H1 (cell line): ENCODE results near the gene CMTM5. TPM values are rescaled to one million over a fixed set of nuclear protein-coding genes. Genes with fewer than 3 reads are reported as not detected.

Experiments
- CTCF ChIA-PET: fragments of 300-600 bp; sonication (Branson Sonifier 250); formaldehyde crosslinking; loops from one replicate; lab custom pipeline; 2021; ENCODE audit not compliant: partially characterized antibody; lab: Charles Lee
- POLR2A ChIA-PET: fragments of 300-600 bp; sonication (Branson Sonifier 250); formaldehyde crosslinking; loops from one replicate; lab custom pipeline; 2021; ENCODE audit warnings: inconsistent platforms; ENCODE audit not compliant: partially characterized antibody; lab: Charles Lee
- DNase-seq, 2 experiments: peaks; one replicate each; pipeline versions ENCODE4 v3.0.0 to v3.0.0-alpha.2; 2010 to 2022; ENCODE audit warnings: low spot score in 2 of 2, low read depth in 1 of 2, mixed read lengths in 1 of 2
- FAIRE-seq: peaks from 2 replicates; lab custom pipeline; 2011; peaks lifted over from hg19 to GRCh38; lab: Jason Lieb, UNC
- H2AFZ ChIP-seq: 2 replicates; pipeline ENCODE4 v1.8.1; 2012; ENCODE audit warnings: low read length, inconsistent platforms
- H2AK5ac ChIP-seq: 2 replicates; pipeline ENCODE4 v1.6.1; 2013; ENCODE audit warnings: low read depth, low read length
- H2BK120ac ChIP-seq: replicated peaks from 2 replicates; pipeline ENCODE3; 2013; ENCODE audit warnings: low read depth, low read length, inconsistent platforms
- H2BK12ac ChIP-seq: 2 replicates; pipeline ENCODE4 v1.6.1; 2013; ENCODE audit warnings: low read depth, low read length
- H2BK15ac ChIP-seq: 2 replicates; pipeline ENCODE4 v1.6.1; 2013; ENCODE audit warnings: low read length
- H2BK20ac ChIP-seq: 2 replicates; pipeline ENCODE4 v1.6.1; 2013; ENCODE audit warnings: low read length
- H2BK5ac ChIP-seq: 2 replicates; pipeline ENCODE4 v1.6.1; 2013; ENCODE audit warnings: low read depth, low read length
- H3K14ac ChIP-seq: 2 replicates; pipeline ENCODE4 v1.6.1; 2013; ENCODE audit warnings: inconsistent platforms; ENCODE audit not compliant: insufficient read length
- H3K18ac ChIP-seq: 2 replicates; pipeline ENCODE4 v1.6.1; 2013; ENCODE audit warnings: low read length; ENCODE audit errors: extremely low read depth
- H3K23ac ChIP-seq: 2 replicates; pipeline ENCODE4 v1.6.1; 2013; ENCODE audit warnings: inconsistent platforms; ENCODE audit not compliant: insufficient read length
- H3K23me2 ChIP-seq: 2 replicates; pipeline ENCODE4 v1.6.1; 2013; ENCODE audit warnings: low read depth, low read length
- H3K27ac ChIP-seq: 2 replicates; pipeline ENCODE4 v1.6.1; 2011; ENCODE audit warnings: low read depth, low read length, inconsistent platforms
- H3K27me3 ChIP-seq, 4 experiments: replicated peaks in 1 of 4; 1 replicate in 1 of 4; 2 replicates in 3 of 4; pipeline versions ENCODE4 v1.6.1 to v1.8.1; 2011 to 2013; ENCODE audit warnings: low read length in 3 of 4, mild to moderate bottlenecking in 3 of 4, inconsistent platforms in 2 of 4, mixed read lengths in 2 of 4, moderate library complexity in 1 of 4; ENCODE audit not compliant: control insufficient read depth in 3 of 4, insufficient read depth in 3 of 4; ENCODE audit errors: extremely low read depth in 1 of 4
- H3K36me3 ChIP-seq, 4 experiments: 2 replicates each; pipeline versions ENCODE4 v1.6.1 to v1.8.1; 2011 to 2013; ENCODE audit warnings: mild to moderate bottlenecking in 4 of 4, low read length in 3 of 4, moderate library complexity in 2 of 4, control low read depth in 1 of 4, inconsistent platforms in 1 of 4; ENCODE audit not compliant: insufficient read depth in 4 of 4, control insufficient read depth in 2 of 4
- H3K4ac ChIP-seq: replicated peaks from 2 replicates; pipeline ENCODE3; 2013; ENCODE audit warnings: low read length, low read depth, mixed read lengths, inconsistent platforms; ENCODE audit not compliant: insufficient read length
- H3K4me1 ChIP-seq, 4 experiments: replicated peaks in 1 of 4; 1 replicate in 1 of 4; 2 replicates in 3 of 4; pipeline versions ENCODE4 v1.6.1 to v1.8.1; 2011 to 2013; ENCODE audit warnings: low read length in 3 of 4, inconsistent platforms in 2 of 4, mixed read lengths in 1 of 4; ENCODE audit not compliant: insufficient read depth in 4 of 4, control insufficient read depth in 3 of 4
- H3K4me2 ChIP-seq, 2 experiments: 2 replicates each; pipeline versions ENCODE4 v1.6.1 to v1.8.1; 2011 to 2013; ENCODE audit warnings: low read depth in 2 of 2, low read length in 2 of 2, control low read depth in 1 of 2, inconsistent platforms in 1 of 2, mild to moderate bottlenecking in 1 of 2; ENCODE audit not compliant: insufficient read depth in 1 of 2
- H3K4me3 ChIP-seq, 4 experiments: fragments of 200-600, 300-600 bp in 1 of 4; sonication (generic), shearing (Covaris generic), sonication (Bioruptor Twin) in 1 of 4; 2 replicates each; pipeline versions ENCODE4 v1.5.1 to v1.8.1; 2011 to 2016; ENCODE audit warnings: low read length in 4 of 4, low read depth in 3 of 4, control low read depth in 2 of 4, inconsistent platforms in 2 of 4, mild to moderate bottlenecking in 2 of 4, mixed read lengths in 1 of 4, moderate library complexity in 1 of 4; ENCODE audit not compliant: insufficient read depth in 2 of 4; ENCODE audit errors: extremely low read depth in 1 of 4
- H3K56ac ChIP-seq: replicated peaks from 2 replicates; pipeline ENCODE3; 2013; ENCODE audit warnings: low read depth, mild to moderate bottlenecking, mixed read lengths, low read length, inconsistent platforms; ENCODE audit not compliant: insufficient read length
- H3K79me1 ChIP-seq: 2 replicates; pipeline ENCODE4 v1.6.1; 2013; ENCODE audit warnings: low read depth, low read length, control low read depth
- H3K79me2 ChIP-seq, 2 experiments: 2 replicates each; pipeline versions ENCODE4 v1.6.1 to v1.8.1; 2012 to 2013; ENCODE audit warnings: low read length in 2 of 2, mild to moderate bottlenecking in 2 of 2, inconsistent platforms in 1 of 2; ENCODE audit not compliant: insufficient read depth in 2 of 2, control insufficient read depth in 1 of 2
- H3K9ac ChIP-seq, 4 experiments: replicated peaks in 1 of 4; 1 replicate in 1 of 4; 2 replicates in 3 of 4; pipeline versions ENCODE4 v1.6.1 to v1.8.1; 2011 to 2013; ENCODE audit warnings: low read depth in 3 of 4, low read length in 3 of 4, control low read depth in 2 of 4, mild to moderate bottlenecking in 2 of 4, moderate library complexity in 2 of 4, inconsistent platforms in 1 of 4; ENCODE audit errors: extremely low read depth in 1 of 4
- H3K9me3 ChIP-seq, 2 experiments: 2 replicates each; pipeline versions ENCODE4 v1.6.1 to v1.8.1; 2012 to 2013; ENCODE audit warnings: mild to moderate bottlenecking in 2 of 2, moderate library complexity in 2 of 2, control low read depth in 1 of 2, inconsistent platforms in 1 of 2, low read depth in 1 of 2, low read length in 1 of 2, mixed read lengths in 1 of 2; ENCODE audit not compliant: insufficient read depth in 2 of 2
- H4K20me1 ChIP-seq, 2 experiments: replicated peaks in 1 of 2; 2 replicates each; pipeline versions ENCODE3 to v1.8.1; 2011 to 2013; ENCODE audit warnings: inconsistent platforms in 2 of 2, low read length in 2 of 2, mild to moderate bottlenecking in 1 of 2; ENCODE audit not compliant: insufficient read depth in 2 of 2, control insufficient read depth in 1 of 2
- H4K5ac ChIP-seq: 2 replicates; pipeline ENCODE4 v1.6.1; 2013; ENCODE audit warnings: low read length, low read depth, mixed read lengths, inconsistent platforms; ENCODE audit not compliant: insufficient read length
- H4K8ac ChIP-seq: 2 replicates; pipeline ENCODE4 v1.8.0; 2013; ENCODE audit warnings: mild to moderate bottlenecking, moderate library complexity, low read length, inconsistent platforms; ENCODE audit not compliant: insufficient read depth; ENCODE audit errors: extremely low read depth
- H4K91ac ChIP-seq: replicated peaks from 2 replicates; pipeline ENCODE3; 2013; ENCODE audit warnings: low read length, mixed read lengths, inconsistent platforms; ENCODE audit not compliant: insufficient read length
- CBX5 ChIP-seq: fragments of 300-800, 300-1000 bp; sonication (generic); IDR thresholded peaks from 2 replicates; pipeline ENCODE4 v1.7.1; 2016; ENCODE audit warnings: antibody characterized with exemption, low read length, low read depth
- CEBPB ChIP-seq: IDR thresholded peaks from 2 replicates; pipeline ENCODE4 v1.6.1; 2012; ENCODE audit warnings: low read depth, low read length
- CREB1 ChIP-seq: IDR thresholded peaks from 2 replicates; pipeline ENCODE4 v1.6.1; 2012; ENCODE audit warnings: inconsistent platforms
- EP300 ChIP-seq, 2 experiments: IDR thresholded peaks; 1 replicate in 1 of 2; 2 replicates in 1 of 2; pipeline ENCODE4 v1.6.1; 2011 to 2012; ENCODE audit warnings: low read depth in 2 of 2, low read length in 2 of 2, mild to moderate bottlenecking in 2 of 2, borderline replicate concordance in 1 of 2, inconsistent platforms in 1 of 2, moderate library complexity in 1 of 2
- GABPA ChIP-seq: IDR thresholded peaks from 2 replicates; pipeline ENCODE4 v1.6.1; 2011; ENCODE audit warnings: mild to moderate bottlenecking, low read length, moderate library complexity, borderline replicate concordance; ENCODE audit not compliant: insufficient read depth
- HDAC6 ChIP-seq: IDR thresholded peaks from one replicate; pipeline ENCODE4 v1.7.1; 2012; ENCODE audit warnings: low read depth, mild to moderate bottlenecking, inconsistent platforms, low read length, moderate library complexity
- JUN ChIP-seq: IDR thresholded peaks from 2 replicates; pipeline ENCODE4 v1.6.1; 2011; ENCODE audit warnings: low read depth, mild to moderate bottlenecking, improper control_type of control experiment, low read length
- MAFK ChIP-seq: IDR thresholded peaks from 2 replicates; pipeline ENCODE4 v1.6.1; 2012; ENCODE audit warnings: low read depth, mild to moderate bottlenecking, improper control_type of control experiment, low read length
- POLR2A ChIP-seq, 2 experiments: IDR thresholded peaks; 1 replicate in 1 of 2; 2 replicates in 1 of 2; pipeline ENCODE4 v1.6.1; 2011; ENCODE audit warnings: low read depth in 2 of 2, low read length in 2 of 2, mild to moderate bottlenecking in 2 of 2; ENCODE audit errors: control extremely low read depth in 1 of 2
- POU5F1 ChIP-seq: IDR thresholded peaks from 2 replicates; pipeline ENCODE4 v1.6.1; 2011; ENCODE audit warnings: low read depth, mild to moderate bottlenecking, low read length, moderate library complexity
- RBBP5 ChIP-seq: IDR thresholded peaks from 2 replicates; pipeline ENCODE4 v1.7.1; 2012; ENCODE audit warnings: low read depth, mild to moderate bottlenecking, inconsistent platforms, low read length, moderate library complexity, borderline replicate concordance
- RNF2 ChIP-seq: fragments of 200-900, 300-1000 bp; sonication (generic); IDR thresholded peaks from 2 replicates; pipeline ENCODE4 v1.7.1; 2016; ENCODE audit warnings: borderline replicate concordance, low read depth, mild to moderate bottlenecking, antibody characterized with exemption, low read length; ENCODE audit not compliant: poor library complexity, severe bottlenecking; ENCODE audit errors: missing control alignments
- SP4 ChIP-seq: IDR thresholded peaks from 2 replicates; pipeline ENCODE4 v1.6.1; 2012; ENCODE audit warnings: low read length, inconsistent platforms
- YY1 ChIP-seq: IDR thresholded peaks from 2 replicates; pipeline ENCODE4 v1.6.1; 2011; ENCODE audit warnings: low read depth, mild to moderate bottlenecking, low read length
- WGBS, 2 experiments: shearing (Covaris generic) in 1 of 2; methylation state at CpG; one replicate each; pipeline versions ENCODE4 v1.1.6 to v1.1.7; 2013 to 2015; ENCODE audit warnings: low lambda C conversion rate in 2 of 2, mixed read lengths in 2 of 2, inconsistent platforms in 1 of 2, low coverage in 1 of 2, missing lambda C conversion rate in 1 of 2; ENCODE audit not compliant: insufficient replicate concordance in 2 of 2, insufficient coverage in 1 of 2, insufficient read length in 1 of 2; ENCODE audit errors: extremely low coverage in 1 of 2, missing lambda C conversion rate in 1 of 2; 5-methylcytosine and 5-hydroxymethylcytosine counted together
- polyA plus RNA-seq, 7 experiments: library from polyadenylated mRNA; depleted of rRNA in 3 of 7; stranded (reverse) in 5 of 7; unstranded in 2 of 7; fragments of >200 nt in 5 of 7; fragments of 200-250 nt in 2 of 7; gene quantifications; 1 replicate in 5 of 7; 2 replicates in 1 of 7; 4 replicates in 1 of 7; pipeline versions ENCODE4 v1.2.1 to v1.2.3, GENCODE V29; 2011 to 2013; ENCODE audit warnings: missing spikeins in 2 of 7, mixed read lengths in 2 of 7
- total RNA-seq: library from RNA; stranded (reverse); fragmentation: NEBNext Ultra II Directional; extraction: Animal tissue kit (Norgen Biotek cat#: 25700); gene quantifications from 2 replicates; pipeline ENCODE4 v1.2.1, GENCODE V29; 2021

Gene CMTM5
- total and polyA plus RNA-seq, 2 of the 8 experiments (the other 6 are each of a cell fraction or from before 2014, with no cell fraction given): 2.1 TPM; not detected in 1

DNA sequence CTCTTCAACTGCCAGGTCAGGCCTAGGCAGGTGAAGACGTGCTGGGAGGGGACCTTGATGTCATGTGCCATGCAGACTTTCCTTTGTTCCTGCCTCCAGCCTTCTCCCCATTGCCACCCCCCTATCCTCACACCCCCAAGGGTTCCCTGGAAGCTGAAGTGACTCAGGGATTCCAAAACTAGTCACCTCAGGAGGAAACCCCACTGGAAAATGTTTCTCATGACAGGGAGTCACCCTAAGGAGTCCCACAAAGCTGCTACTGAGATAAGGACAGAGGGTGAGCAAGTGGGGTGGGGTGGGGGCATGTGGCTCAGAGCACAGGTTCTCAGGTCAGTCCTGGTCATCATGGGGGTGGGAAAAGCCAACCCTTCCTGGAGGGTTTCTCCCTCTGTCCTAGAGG lies 6.6 kb upstream of the CMTM5 start:
- Histone ChIP-seq H4K91ac (no peak overlapping the region), H3K18ac (no peak overlapping the region), H2BK15ac (no peak overlapping the region), H3K23me2 (peaks cover 11% of the 10 kb centered on the region; the same call in 1 of the 2 replicates), H2BK120ac (no peak overlapping the region), H4K5ac (no peak overlapping the region), H3K4me2 (no peak overlapping the region), H2BK5ac (no peak overlapping the region), H2AFZ (no peak overlapping the region), H3K27me3 (peaks cover 0 to 12% (median 10%) of the 10 kb centered on the region in 4 experiments; a peak in 5 of 7 replicates), H3K4me1 (peaks cover 2 to 8% (median 4%) of the 10 kb centered on the region in 4 experiments; a peak in 5 of 7 replicates), H3K36me3 (no peaks in the 10 kb centered on the region), H3K79me1 (no peaks in the 10 kb centered on the region), H3K9me3 (no peaks in the 10 kb centered on the region), H3K9ac (no peak overlapping the region), H3K14ac (no peak overlapping the region), H4K8ac (no peak overlapping the region), H3K79me2 (no peaks in the 10 kb centered on the region), H2BK12ac (no peak overlapping the region), H3K56ac (no peak overlapping the region), H2BK20ac (no peak overlapping the region), H3K4me3 (no peak overlapping the region), H4K20me1 (no peaks in the 10 kb centered on the region), H2AK5ac (no peak overlapping the region), H3K4ac (no peak overlapping the region), H3K23ac (no peak overlapping the region), H3K27ac (no peak overlapping the region)
- CTCF ChIA-PET: interaction anchor here (1.0 to 20.9 kb wide), 8 partner anchors 9 to 428 kb away, joined by 3 to 333 read pairs (median 8); partner anchors contain the start of genes CMTM5 and IL25
- DNase-seq (no peak), FAIRE-seq (no peak)
- POLR2A ChIA-PET: interaction anchor here (1.0 to 1.4 kb wide), 2 partner anchors 17 to 185 kb away, joined by 3 to 4 read pairs; no protein-coding TSS in a partner anchor
- WGBS, 2 experiments: 80% methylated on average over 1 of the region's 1 CpG; no CpG with 5 or more reads in 1 of the 2 experiments
- no peak for TF ChIP-seq CEBPB
- TF ChIP-seq CBX5: no peak
- no peak for TF ChIP-seq MAFK
- TF ChIP-seq GABPA: no peak
- no peak for TF ChIP-seq YY1
- TF ChIP-seq POLR2A (IDR thresholded peaks at IDR 0.05; ENCODE audit: control extremely low read depth in 1 of 2, low read depth in 2 of 2, low read length in 2 of 2): no peak
- no peak for TF ChIP-seq HDAC6
- no peak for TF ChIP-seq POU5F1
- TF ChIP-seq SP4: no peak
- TF ChIP-seq RNF2: no peak
- no peak for TF ChIP-seq EP300 (IDR thresholded peaks at IDR 0.05; ENCODE audit: borderline replicate concordance in 1 of 2, low read depth in 2 of 2, low read length in 2 of 2)
- no peak for TF ChIP-seq CREB1
- no peak for TF ChIP-seq JUN
- no peak for TF ChIP-seq RBBP5
